ENCODE data around the gene JUNB. TPM values are rescaled to one million over a fixed set of nuclear protein-coding genes. Genes with fewer than 3 reads are reported as not detected.

The JUNB gene
- total and polyA plus RNA-seq, 2 of the 13 experiments (the other 11 are each of a cell fraction or from before 2014, with no cell fraction given), result 7.7 to 8.2 TPM

DNA sequence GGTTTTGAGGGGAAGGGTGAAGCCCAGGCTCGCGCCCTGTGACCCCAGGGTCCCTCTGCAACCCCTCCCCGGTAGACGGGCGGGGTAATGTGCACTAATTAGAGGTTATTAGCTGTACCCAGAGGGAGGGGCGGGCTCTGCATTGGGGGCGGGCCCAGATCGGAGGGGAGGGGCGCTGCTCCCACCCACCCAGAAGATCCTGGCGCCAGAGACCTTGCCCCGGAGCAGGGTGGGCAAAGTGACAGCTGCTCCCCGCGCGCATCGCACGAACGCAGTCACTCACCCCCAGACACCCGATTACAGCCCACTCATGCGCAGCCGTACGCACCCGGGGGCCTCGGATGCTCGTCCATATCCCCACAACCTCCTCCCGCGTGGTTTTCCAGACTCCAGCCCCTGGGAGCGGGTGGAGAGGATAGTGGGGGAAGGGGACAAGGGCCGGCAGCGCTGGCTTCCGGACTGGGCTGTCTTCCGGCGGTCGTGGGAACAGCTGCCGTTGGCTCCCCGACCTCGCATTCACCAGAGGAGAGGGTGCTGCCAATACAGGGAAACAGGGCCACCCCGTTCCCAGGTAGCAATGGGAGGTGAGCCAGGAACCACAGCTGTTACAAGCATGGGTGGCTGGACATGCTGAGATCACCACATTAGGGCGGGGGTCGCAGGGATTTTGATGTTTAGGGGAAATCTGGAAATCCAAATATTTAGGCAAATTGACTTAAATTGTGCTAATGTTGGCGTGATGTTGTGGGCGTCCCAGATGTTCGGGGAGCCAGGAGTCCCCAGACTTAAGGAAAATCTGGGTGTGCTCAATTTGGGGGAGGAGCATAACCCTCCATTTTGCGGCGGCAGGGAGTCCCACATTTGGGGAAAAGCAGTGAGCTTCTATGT lies 13.0 kb upstream of the JUNB start (continued):
- TF ChIP-seq ONECUT2 (CRISPR knock-in tag; IDR thresholded peaks at IDR 0.05) (no peak), RARA (CRISPR knock-in tag; IDR thresholded peaks at IDR 0.05) (0 out of 2 replicates have a peak, but pooled peaks have one; percentile 7), ZMYM3 (CRISPR knock-in tag; IDR thresholded peaks at IDR 0.05) (no peak), NPAS2 (CRISPR knock-in tag; IDR thresholded peaks at IDR 0.05; ENCODE audit: borderline replicate concordance) (no peak), HOXA9 (CRISPR knock-in tag; IDR thresholded peaks at IDR 0.05; ENCODE audit: borderline replicate concordance) (no peak), SAP130 (CRISPR knock-in tag; IDR thresholded peaks at IDR 0.05; ENCODE audit: low read depth) (peak; percentile 65; the same call in 1 of the 2 replicates), ATF7-NPFF (CRISPR knock-in tag; IDR thresholded peaks at IDR 0.05; ENCODE audit: low read depth) (no peak), ZNF562 (CRISPR knock-in tag; IDR thresholded peaks at IDR 0.05; ENCODE audit: borderline replicate concordance) (no peak), SAFB2 (CRISPR knock-in tag; IDR thresholded peaks at IDR 0.05; ENCODE audit: borderline replicate concordance, low read depth) (no peak), DNMT1 (CRISPR knock-in tag; IDR thresholded peaks at IDR 0.05) (no peak), ZSCAN22 (CRISPR knock-in tag; IDR thresholded peaks at IDR 0.05) (no peak), NR1H2 (CRISPR knock-in tag; IDR thresholded peaks at IDR 0.05; ENCODE audit: borderline replicate concordance, low read depth) (no peak), ZNF24 (IDR thresholded peaks at IDR 0.05) (no peak), NFIC (IDR thresholded peaks at IDR 0.05; ENCODE audit: low read length) (no peak)
- TF ChIP-seq, protein P1, sequence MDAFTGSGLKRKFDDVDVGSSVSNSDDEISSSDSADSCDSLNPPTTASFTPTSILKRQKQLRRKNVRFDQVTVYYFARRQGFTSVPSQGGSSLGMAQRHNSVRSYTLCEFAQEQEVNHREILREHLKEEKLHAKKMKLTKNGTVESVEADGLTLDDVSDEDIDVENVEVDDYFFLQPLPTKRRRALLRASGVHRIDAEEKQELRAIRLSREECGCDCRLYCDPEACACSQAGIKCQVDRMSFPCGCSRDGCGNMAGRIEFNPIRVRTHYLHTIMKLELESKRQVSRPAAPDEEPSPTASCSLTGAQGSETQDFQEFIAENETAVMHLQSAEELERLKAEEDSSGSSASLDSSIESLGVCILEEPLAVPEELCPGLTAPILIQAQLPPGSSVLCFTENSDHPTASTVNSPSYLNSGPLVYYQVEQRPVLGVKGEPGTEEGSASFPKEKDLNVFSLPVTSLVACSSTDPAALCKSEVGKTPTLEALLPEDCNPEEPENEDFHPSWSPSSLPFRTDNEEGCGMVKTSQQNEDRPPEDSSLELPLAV (CRISPR knock-in tag; conservative IDR thresholded peaks at IDR 0.05; ENCODE audit: low read depth), result no peak
- TF ChIP-seq, protein P2, sequence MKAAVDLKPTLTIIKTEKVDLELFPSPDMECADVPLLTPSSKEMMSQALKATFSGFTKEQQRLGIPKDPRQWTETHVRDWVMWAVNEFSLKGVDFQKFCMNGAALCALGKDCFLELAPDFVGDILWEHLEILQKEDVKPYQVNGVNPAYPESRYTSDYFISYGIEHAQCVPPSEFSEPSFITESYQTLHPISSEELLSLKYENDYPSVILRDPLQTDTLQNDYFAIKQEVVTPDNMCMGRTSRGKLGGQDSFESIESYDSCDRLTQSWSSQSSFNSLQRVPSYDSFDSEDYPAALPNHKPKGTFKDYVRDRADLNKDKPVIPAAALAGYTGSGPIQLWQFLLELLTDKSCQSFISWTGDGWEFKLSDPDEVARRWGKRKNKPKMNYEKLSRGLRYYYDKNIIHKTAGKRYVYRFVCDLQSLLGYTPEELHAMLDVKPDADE (CRISPR knock-in tag; IDR thresholded peaks at IDR 0.05), result no peak
- TF ChIP-seq, protein P3, sequence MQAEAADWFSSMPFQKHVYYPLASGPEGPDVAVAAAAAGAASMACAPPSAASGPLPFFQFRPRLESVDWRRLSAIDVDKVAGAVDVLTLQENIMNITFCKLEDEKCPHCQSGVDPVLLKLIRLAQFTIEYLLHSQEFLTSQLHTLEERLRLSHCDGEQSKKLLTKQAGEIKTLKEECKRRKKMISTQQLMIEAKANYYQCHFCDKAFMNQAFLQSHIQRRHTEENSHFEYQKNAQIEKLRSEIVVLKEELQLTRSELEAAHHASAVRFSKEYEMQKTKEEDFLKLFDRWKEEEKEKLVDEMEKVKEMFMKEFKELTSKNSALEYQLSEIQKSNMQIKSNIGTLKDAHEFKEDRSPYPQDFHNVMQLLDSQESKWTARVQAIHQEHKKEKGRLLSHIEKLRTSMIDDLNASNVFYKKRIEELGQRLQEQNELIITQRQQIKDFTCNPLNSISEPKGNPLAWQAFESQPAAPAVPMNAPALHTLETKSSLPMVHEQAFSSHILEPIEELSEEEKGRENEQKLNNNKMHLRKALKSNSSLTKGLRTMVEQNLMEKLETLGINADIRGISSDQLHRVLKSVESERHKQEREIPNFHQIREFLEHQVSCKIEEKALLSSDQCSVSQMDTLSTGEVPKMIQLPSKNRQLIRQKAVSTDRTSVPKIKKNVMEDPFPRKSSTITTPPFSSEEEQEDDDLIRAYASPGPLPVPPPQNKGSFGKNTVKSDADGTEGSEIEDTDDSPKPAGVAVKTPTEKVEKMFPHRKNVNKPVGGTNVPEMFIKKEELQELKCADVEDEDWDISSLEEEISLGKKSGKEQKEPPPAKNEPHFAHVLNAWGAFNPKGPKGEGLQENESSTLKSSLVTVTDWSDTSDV (CRISPR knock-in tag; IDR thresholded peaks at IDR 0.05), result no peak; the same call in 1 of the 2 replicates
- TF ChIP-seq, protein P4, sequence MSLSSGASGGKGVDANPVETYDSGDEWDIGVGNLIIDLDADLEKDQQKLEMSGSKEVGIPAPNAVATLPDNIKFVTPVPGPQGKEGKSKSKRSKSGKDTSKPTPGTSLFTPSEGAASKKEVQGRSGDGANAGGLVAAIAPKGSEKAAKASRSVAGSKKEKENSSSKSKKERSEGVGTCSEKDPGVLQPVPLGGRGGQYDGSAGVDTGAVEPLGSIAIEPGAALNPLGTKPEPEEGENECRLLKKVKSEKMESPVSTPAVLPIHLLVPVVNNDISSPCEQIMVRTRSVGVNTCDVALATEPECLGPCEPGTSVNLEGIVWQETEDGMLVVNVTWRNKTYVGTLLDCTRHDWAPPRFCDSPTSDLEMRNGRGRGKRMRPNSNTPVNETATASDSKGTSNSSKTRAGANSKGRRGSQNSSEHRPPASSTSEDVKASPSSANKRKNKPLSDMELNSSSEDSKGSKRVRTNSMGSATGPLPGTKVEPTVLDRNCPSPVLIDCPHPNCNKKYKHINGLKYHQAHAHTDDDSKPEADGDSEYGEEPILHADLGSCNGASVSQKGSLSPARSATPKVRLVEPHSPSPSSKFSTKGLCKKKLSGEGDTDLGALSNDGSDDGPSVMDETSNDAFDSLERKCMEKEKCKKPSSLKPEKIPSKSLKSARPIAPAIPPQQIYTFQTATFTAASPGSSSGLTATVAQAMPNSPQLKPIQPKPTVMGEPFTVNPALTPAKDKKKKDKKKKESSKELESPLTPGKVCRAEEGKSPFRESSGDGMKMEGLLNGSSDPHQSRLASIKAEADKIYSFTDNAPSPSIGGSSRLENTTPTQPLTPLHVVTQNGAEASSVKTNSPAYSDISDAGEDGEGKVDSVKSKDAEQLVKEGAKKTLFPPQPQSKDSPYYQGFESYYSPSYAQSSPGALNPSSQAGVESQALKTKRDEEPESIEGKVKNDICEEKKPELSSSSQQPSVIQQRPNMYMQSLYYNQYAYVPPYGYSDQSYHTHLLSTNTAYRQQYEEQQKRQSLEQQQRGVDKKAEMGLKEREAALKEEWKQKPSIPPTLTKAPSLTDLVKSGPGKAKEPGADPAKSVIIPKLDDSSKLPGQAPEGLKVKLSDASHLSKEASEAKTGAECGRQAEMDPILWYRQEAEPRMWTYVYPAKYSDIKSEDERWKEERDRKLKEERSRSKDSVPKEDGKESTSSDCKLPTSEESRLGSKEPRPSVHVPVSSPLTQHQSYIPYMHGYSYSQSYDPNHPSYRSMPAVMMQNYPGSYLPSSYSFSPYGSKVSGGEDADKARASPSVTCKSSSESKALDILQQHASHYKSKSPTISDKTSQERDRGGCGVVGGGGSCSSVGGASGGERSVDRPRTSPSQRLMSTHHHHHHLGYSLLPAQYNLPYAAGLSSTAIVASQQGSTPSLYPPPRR (CRISPR knock-in tag; IDR thresholded peaks at IDR 0.05; ENCODE audit: borderline replicate concordance), result no peak

Data from HepG2 (cell line).